HepG2 (cell line): ENCODE results near the gene NDUFAF3. TPM values are rescaled to one million over a fixed set of nuclear protein-coding genes. Genes with fewer than 3 reads are reported as not detected.
A peak's percentile ranks its signal among the peaks of the same experiment; 100 is the strongest.

ENCODE experiments used
- CHD2 ChIP-seq: IDR thresholded peaks from 2 replicates; pipeline ENCODE4 v1.6.1; 2011; ENCODE audit warnings: low read depth, low read length, improper control_type of control experiment
- ISX ChIP-seq: sonication (generic); formaldehyde crosslinking; conservative IDR thresholded peaks from 2 replicates; pipeline ENCODE4 v1.5.0; 2020; ENCODE audit warnings: missing genetic modification reagents
- KLF15 ChIP-seq: sonication (generic); formaldehyde crosslinking; IDR thresholded peaks from 2 replicates; pipeline ENCODE4 v1.8.1; 2023; ENCODE audit warnings: borderline replicate concordance, mild to moderate bottlenecking, inconsistent platforms, missing genetic modification reagents, mixed read lengths
- MATR3 ChIP-seq: sonication (generic); formaldehyde crosslinking; IDR thresholded peaks from 2 replicates; pipeline ENCODE4 v1.4.0; 2020; ENCODE audit warnings: missing genetic modification reagents
- MED8 ChIP-seq: sonication (generic); formaldehyde crosslinking; IDR thresholded peaks from 2 replicates; pipeline ENCODE4 v1.8.1; 2023; ENCODE audit warnings: mild to moderate bottlenecking, missing genetic modification reagents; ENCODE audit not compliant: insufficient replicate concordance
- MIER3 ChIP-seq: IDR thresholded peaks from 2 replicates; pipeline ENCODE4 v1.6.1; 2016; ENCODE audit warnings: missing compliant biosample characterization, borderline replicate concordance
- TOE1 ChIP-seq: sonication (generic); formaldehyde crosslinking; IDR thresholded peaks from 2 replicates; pipeline ENCODE4 v1.4.0; 2020; ENCODE audit warnings: mild to moderate bottlenecking, missing genetic modification reagents
- ZKSCAN8 ChIP-seq: IDR thresholded peaks from 2 replicates; pipeline ENCODE4 v1.6.1; 2016; ENCODE audit warnings: borderline replicate concordance, missing genetic modification reagents, missing compliant biosample characterization
- ZMAT3 ChIP-seq: sonication (generic); formaldehyde crosslinking; conservative IDR thresholded peaks from 2 replicates; pipeline ENCODE4 v1.7.0; 2021; ENCODE audit warnings: missing genetic modification reagents
- ZNF230 ChIP-seq: sonication (generic); formaldehyde crosslinking; IDR thresholded peaks from 2 replicates; pipeline ENCODE4 v1.4.0; 2020; ENCODE audit warnings: mild to moderate bottlenecking, missing genetic modification reagents
- ZNF326 ChIP-seq: sonication (generic); formaldehyde crosslinking; IDR thresholded peaks from 2 replicates; pipeline ENCODE4 v1.4.0; 2020; ENCODE audit warnings: missing genetic modification reagents, borderline replicate concordance
- ZNF530 ChIP-seq: sonication (generic); formaldehyde crosslinking; IDR thresholded peaks from 2 replicates; pipeline ENCODE4 v1.5.0; 2020; ENCODE audit warnings: low read depth, mild to moderate bottlenecking, missing genetic modification reagents
- ZNF562 ChIP-seq: sonication (generic); formaldehyde crosslinking; IDR thresholded peaks from 2 replicates; pipeline ENCODE4 v1.8.0; 2022; ENCODE audit warnings: missing genetic modification reagents, borderline replicate concordance
- ZNF720 ChIP-seq: sonication (generic); formaldehyde crosslinking; IDR thresholded peaks from 2 replicates; pipeline ENCODE4 v1.4.0; 2020; ENCODE audit warnings: missing genetic modification reagents
- ZNF772 ChIP-seq: sonication (generic); formaldehyde crosslinking; IDR thresholded peaks from 2 replicates; pipeline ENCODE4 v1.5.0; 2020; ENCODE audit warnings: mild to moderate bottlenecking, missing genetic modification reagents
- ZNF891 ChIP-seq: sonication (generic); formaldehyde crosslinking; IDR thresholded peaks from 2 replicates; pipeline ENCODE4 v1.5.0; 2020; ENCODE audit warnings: mild to moderate bottlenecking, missing genetic modification reagents
- polyA plus RNA-seq, 8 experiments: library from polyadenylated mRNA; depleted of rRNA in 3 of 8; stranded (reverse) in 7 of 8; unstranded in 1 of 8; fragments of >200 nt; fragmentation: Illumina TruSeq in 4 of 8; extraction: Trizol in 4 of 8; gene quantifications; 2 replicates each; pipeline versions ENCODE4 v1.2.1 to v1.2.3, GENCODE V29; 2011 to 2016; ENCODE audit warnings: low read depth in 4 of 8, missing spikeins in 1 of 8, mixed read lengths in 1 of 8; ENCODE audit not compliant: insufficient read depth in 1 of 8
- total RNA-seq, 5 experiments: library from RNA; depleted of rRNA; stranded (reverse); fragments of >200 nt; fragmentation: Illumina TruSeq; extraction: Trizol; gene quantifications; 2 replicates each; pipeline ENCODE4 v1.2.3, GENCODE V29; 2016; ENCODE audit warnings: low read depth in 1 of 5
- TF ChIP-seq, protein P1 (sequence below), 2 experiments: IDR thresholded peaks; 2 replicates each; pipeline ENCODE4 v1.6.1; 2011 to 2012; ENCODE audit warnings: low read length in 2 of 2, borderline replicate concordance in 1 of 2, low read depth in 1 of 2, mild to moderate bottlenecking in 1 of 2, moderate library complexity in 1 of 2
- TF ChIP-seq, protein P2 (sequence below): sonication (generic); formaldehyde crosslinking; IDR thresholded peaks from 2 replicates; pipeline ENCODE4 v1.5.0; 2020; ENCODE audit warnings: missing genetic modification reagents

NDUFAF3 gene
- total and polyA plus RNA-seq, 2 of the 13 experiments (the other 11 are each of a cell fraction or from before 2014, with no cell fraction given): 39.0 to 50.0 TPM

DNA sequence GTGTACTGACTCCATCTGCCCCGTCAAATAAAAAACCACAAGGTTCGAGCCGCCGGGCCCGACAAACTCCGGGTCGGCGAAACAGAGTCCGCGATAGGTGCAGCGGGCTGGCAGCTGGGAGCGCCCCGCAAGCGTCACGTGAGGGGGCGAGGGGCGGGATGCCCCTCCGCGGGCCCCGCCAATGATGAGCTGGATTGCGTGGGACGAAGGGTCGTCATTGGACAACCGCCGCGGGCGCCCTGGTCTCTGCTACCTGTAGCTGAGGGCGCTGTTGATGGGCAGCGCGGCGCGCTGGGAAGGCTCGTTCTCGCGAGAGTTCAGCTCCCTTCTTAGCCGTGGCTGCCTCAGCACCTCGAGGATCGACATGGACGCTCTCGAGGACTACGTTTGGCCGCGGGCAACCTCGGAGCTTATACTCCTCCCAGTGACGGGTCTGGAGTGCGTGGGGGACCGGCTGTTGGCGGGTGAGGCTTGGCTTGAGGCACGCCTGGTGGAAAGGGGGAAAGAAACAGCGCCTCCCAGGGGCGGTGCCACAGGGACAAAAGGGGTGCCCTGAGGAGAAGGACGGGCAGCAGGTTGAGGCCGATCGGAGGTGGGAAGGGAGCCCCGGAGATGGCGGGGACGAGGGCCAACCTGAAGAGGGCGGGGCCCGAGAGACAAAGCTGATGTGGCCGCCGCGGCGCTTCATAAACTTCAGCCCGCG, 14.7 kb upstream of the NDUFAF3 start, which contains the start of gene WDR6 (continued):
- TF ChIP-seq MIER3 (CRISPR knock-in tag): peak; percentile 32; the same call in 1 of the 2 replicates
- peak; percentile 82; the same call in 1 of the 2 replicates for TF ChIP-seq ZNF772
- 0 out of 2 replicates have a peak, but pooled peaks have one; percentile 58 for TF ChIP-seq ZMAT3 (CRISPR knock-in tag)
- no peak for TF ChIP-seq ZKSCAN8 (CRISPR knock-in tag)
- TF ChIP-seq ISX (CRISPR knock-in tag): no peak
- no peak; the same call in 1 of the 2 replicates for TF ChIP-seq ZNF720
- peak; percentile 88 for TF ChIP-seq ZNF230 (CRISPR knock-in tag)
- TF ChIP-seq, protein P1, sequence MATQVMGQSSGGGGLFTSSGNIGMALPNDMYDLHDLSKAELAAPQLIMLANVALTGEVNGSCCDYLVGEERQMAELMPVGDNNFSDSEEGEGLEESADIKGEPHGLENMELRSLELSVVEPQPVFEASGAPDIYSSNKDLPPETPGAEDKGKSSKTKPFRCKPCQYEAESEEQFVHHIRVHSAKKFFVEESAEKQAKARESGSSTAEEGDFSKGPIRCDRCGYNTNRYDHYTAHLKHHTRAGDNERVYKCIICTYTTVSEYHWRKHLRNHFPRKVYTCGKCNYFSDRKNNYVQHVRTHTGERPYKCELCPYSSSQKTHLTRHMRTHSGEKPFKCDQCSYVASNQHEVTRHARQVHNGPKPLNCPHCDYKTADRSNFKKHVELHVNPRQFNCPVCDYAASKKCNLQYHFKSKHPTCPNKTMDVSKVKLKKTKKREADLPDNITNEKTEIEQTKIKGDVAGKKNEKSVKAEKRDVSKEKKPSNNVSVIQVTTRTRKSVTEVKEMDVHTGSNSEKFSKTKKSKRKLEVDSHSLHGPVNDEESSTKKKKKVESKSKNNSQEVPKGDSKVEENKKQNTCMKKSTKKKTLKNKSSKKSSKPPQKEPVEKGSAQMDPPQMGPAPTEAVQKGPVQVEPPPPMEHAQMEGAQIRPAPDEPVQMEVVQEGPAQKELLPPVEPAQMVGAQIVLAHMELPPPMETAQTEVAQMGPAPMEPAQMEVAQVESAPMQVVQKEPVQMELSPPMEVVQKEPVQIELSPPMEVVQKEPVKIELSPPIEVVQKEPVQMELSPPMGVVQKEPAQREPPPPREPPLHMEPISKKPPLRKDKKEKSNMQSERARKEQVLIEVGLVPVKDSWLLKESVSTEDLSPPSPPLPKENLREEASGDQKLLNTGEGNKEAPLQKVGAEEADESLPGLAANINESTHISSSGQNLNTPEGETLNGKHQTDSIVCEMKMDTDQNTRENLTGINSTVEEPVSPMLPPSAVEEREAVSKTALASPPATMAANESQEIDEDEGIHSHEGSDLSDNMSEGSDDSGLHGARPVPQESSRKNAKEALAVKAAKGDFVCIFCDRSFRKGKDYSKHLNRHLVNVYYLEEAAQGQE (IDR thresholded peaks at IDR 0.05; ENCODE audit: borderline replicate concordance in 1 of 2, low read depth in 1 of 2, low read length in 2 of 2): peak in 1 of 2 experiments; percentile 5; a peak in 1 of 4 replicates
- peak; percentile 58; the same call in 1 of the 2 replicates for TF ChIP-seq ZNF891 (CRISPR knock-in tag)
- no peak for TF ChIP-seq TOE1 (CRISPR knock-in tag)
- no peak for TF ChIP-seq MATR3 (CRISPR knock-in tag)
- peak; percentile 97 for TF ChIP-seq CHD2
- TF ChIP-seq, protein P2, sequence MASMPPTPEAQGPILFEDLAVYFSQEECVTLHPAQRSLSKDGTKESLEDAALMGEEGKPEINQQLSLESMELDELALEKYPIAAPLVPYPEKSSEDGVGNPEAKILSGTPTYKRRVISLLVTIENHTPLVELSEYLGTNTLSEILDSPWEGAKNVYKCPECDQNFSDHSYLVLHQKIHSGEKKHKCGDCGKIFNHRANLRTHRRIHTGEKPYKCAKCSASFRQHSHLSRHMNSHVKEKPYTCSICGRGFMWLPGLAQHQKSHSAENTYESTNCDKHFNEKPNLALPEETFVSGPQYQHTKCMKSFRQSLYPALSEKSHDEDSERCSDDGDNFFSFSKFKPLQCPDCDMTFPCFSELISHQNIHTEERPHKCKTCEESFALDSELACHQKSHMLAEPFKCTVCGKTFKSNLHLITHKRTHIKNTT (CRISPR knock-in tag): no peak
- 0 out of 2 replicates have a peak, but pooled peaks have one; percentile 29 for TF ChIP-seq ZNF326 (CRISPR knock-in tag)
- 0 out of 2 replicates have a peak, but pooled peaks have one; percentile 43 for TF ChIP-seq ZNF562 (CRISPR knock-in tag)
- TF ChIP-seq ZNF530 (CRISPR knock-in tag): no peak
- peak; percentile 73; the same call in 1 of the 2 replicates for TF ChIP-seq KLF15
- TF ChIP-seq MED8 (CRISPR knock-in tag): peak; percentile 57
